Endothelial cell of umbilical vein (primary cell): ENCODE results near the gene HSPA12A. TPM values are rescaled to one million over a fixed set of nuclear protein-coding genes. Genes with fewer than 3 reads are reported as not detected.

Experiments used
- BruUV-seq: library from RNA; stranded (reverse); fragments of 400-500 nt; replicated peaks from 2 replicates; lab custom pipeline; 2021; lab: Mats Ljungman, UMichigan
- CTCF ChIA-PET: fragments of 300-600, 350-600 bp; sonication (Branson Sonifier 250); formaldehyde crosslinking; loops from one replicate; lab custom pipeline; 2021; ENCODE audit warnings: antibody characterized with exemption, inconsistent platforms; lab: Charles Lee
- POLR2A ChIA-PET: fragments of 300-600, 350-600 bp; sonication (Branson Sonifier 250); formaldehyde crosslinking; loops from one replicate; lab custom pipeline; 2021; ENCODE audit warnings: antibody characterized with exemption, inconsistent platforms; lab: Charles Lee
- DNase-seq: peaks from one replicate; pipeline ENCODE4 v3.0.0-alpha.2; 2011; ENCODE audit warnings: low read depth, low spot score
- FAIRE-seq: peaks from 2 replicates; lab custom pipeline; 2011; peaks lifted over from hg19 to GRCh38; lab: Jason Lieb, UNC
- H2AFZ ChIP-seq: 2 replicates; pipeline ENCODE4 v1.6.0; 2012; ENCODE audit warnings: low read depth, low read length, control low read depth, inconsistent platforms
- H3K27ac ChIP-seq: 2 replicates; pipeline ENCODE4 v1.5.1; 2011; ENCODE audit warnings: low read depth, mild to moderate bottlenecking, control low read depth, low read length, moderate library complexity; ENCODE audit not compliant: insufficient read depth
- H3K27me3 ChIP-seq, 2 experiments: 2 replicates each; pipeline versions ENCODE4 v1.6.0 to v1.6.1; 2011; ENCODE audit warnings: low read length in 2 of 2, mixed read lengths in 1 of 2; ENCODE audit not compliant: control insufficient read depth in 2 of 2, insufficient read depth in 2 of 2
- H3K36me3 ChIP-seq, 2 experiments: 2 replicates in 1 of 2; 3 replicates in 1 of 2; pipeline ENCODE4 v1.5.1; 2011; ENCODE audit warnings: low read length in 2 of 2, mild to moderate bottlenecking in 1 of 2, moderate library complexity in 1 of 2; ENCODE audit not compliant: control insufficient read depth in 2 of 2, insufficient read depth in 2 of 2; ENCODE audit errors: extremely low read depth in 1 of 2
- H3K4me1 ChIP-seq: 3 replicates; pipeline ENCODE4 v1.5.1; 2011; ENCODE audit warnings: mild to moderate bottlenecking, low read length; ENCODE audit not compliant: control insufficient read depth, insufficient read depth; ENCODE audit errors: extremely low read depth
- H3K4me2 ChIP-seq: 2 replicates; pipeline ENCODE4 v1.6.1; 2011; ENCODE audit warnings: low read length, control low read depth, mixed read lengths; ENCODE audit not compliant: insufficient read depth
- H3K4me3 ChIP-seq, 3 experiments: fragments of 200-600 bp in 1 of 3; sonication (generic), shearing (Covaris generic) in 1 of 3; replicated peaks in 1 of 3; 2 replicates each; pipeline ENCODE4 v1.5.1; 2011 to 2016; ENCODE audit warnings: control low read depth in 3 of 3, low read length in 3 of 3, mild to moderate bottlenecking in 2 of 3, inconsistent platforms in 1 of 3, low read depth in 1 of 3, moderate library complexity in 1 of 3; ENCODE audit not compliant: insufficient read depth in 1 of 3
- H3K79me2 ChIP-seq: 2 replicates; pipeline ENCODE4 v1.6.0; 2012; ENCODE audit warnings: low read length, inconsistent platforms; ENCODE audit not compliant: control insufficient read depth, insufficient read depth
- H3K9ac ChIP-seq: replicated peaks from 2 replicates; pipeline ENCODE3; 2011; ENCODE audit warnings: low read length, control low read depth; ENCODE audit not compliant: insufficient read depth; ENCODE audit errors: extremely low read depth
- H3K9me1 ChIP-seq: replicated peaks from 3 replicates; pipeline ENCODE4 v1.6.0; 2011; ENCODE audit warnings: mild to moderate bottlenecking, low read length; ENCODE audit not compliant: control insufficient read depth, insufficient read depth; ENCODE audit errors: extremely low read depth
- H3K9me3 ChIP-seq: replicated peaks from 2 replicates; pipeline ENCODE4 v1.5.1; 2012; ENCODE audit warnings: low read length, inconsistent platforms; ENCODE audit not compliant: control insufficient read depth, insufficient read depth
- H4K20me1 ChIP-seq: replicated peaks from 2 replicates; pipeline ENCODE3; 2011; ENCODE audit warnings: mild to moderate bottlenecking, low read length; ENCODE audit not compliant: control insufficient read depth, insufficient read depth; ENCODE audit errors: extremely low read depth
- CTCF ChIP-seq, 2 donors: IDR thresholded peaks; 1 replicate in 1 of 2; 2 replicates in 1 of 2; pipeline ENCODE4 v1.5.1; 2011; ENCODE audit warnings: low read length in 2 of 2, mild to moderate bottlenecking in 2 of 2, moderate library complexity in 2 of 2, control low read depth in 1 of 2, inconsistent platforms in 1 of 2, low read depth in 1 of 2; ENCODE audit not compliant: insufficient read depth in 1 of 2; ENCODE audit errors: extremely low read depth in 1 of 2
- EZH2 ChIP-seq: IDR thresholded peaks from 2 replicates; pipeline ENCODE4 v1.6.1; 2012; ENCODE audit warnings: borderline replicate concordance, low read depth, mild to moderate bottlenecking, moderate library complexity, low read length, inconsistent platforms; ENCODE audit not compliant: severe bottlenecking
- FOS ChIP-seq: IDR thresholded peaks from 2 replicates; pipeline ENCODE4 v1.6.1; 2011; ENCODE audit warnings: mild to moderate bottlenecking, low read length, moderate library complexity, borderline replicate concordance; ENCODE audit not compliant: insufficient read depth
- GATA2 ChIP-seq: IDR thresholded peaks from 2 replicates; pipeline ENCODE4 v1.7.0; 2011; ENCODE audit warnings: low read depth, mild to moderate bottlenecking, moderate library complexity, mixed read lengths, low read length; ENCODE audit not compliant: insufficient read length, insufficient read depth
- JUN ChIP-seq: IDR thresholded peaks from 2 replicates; pipeline ENCODE4 v1.6.1; 2011; ENCODE audit warnings: borderline replicate concordance, low read depth; ENCODE audit not compliant: insufficient read length, insufficient read depth
- MAX ChIP-seq: IDR thresholded peaks from 2 replicates; pipeline ENCODE4 v1.6.1; 2011; ENCODE audit not compliant: insufficient read depth, insufficient read length
- MYC ChIP-seq: IDR thresholded peaks from one replicate; pipeline ENCODE4 v1.6.1; 2011; ENCODE audit warnings: mild to moderate bottlenecking, low read depth, low read length
- POLR2A ChIP-seq: IDR thresholded peaks from 2 replicates; pipeline ENCODE4 v1.6.1; 2012; ENCODE audit warnings: low read depth, mild to moderate bottlenecking, control low read depth, low read length
- POLR2AphosphoS5 ChIP-seq: IDR thresholded peaks from 2 replicates; pipeline ENCODE4 v1.6.1; 2012; ENCODE audit warnings: low read depth, mild to moderate bottlenecking, control low read depth, low read length, moderate library complexity; ENCODE audit not compliant: insufficient read depth
- dilution Hi-C: fragments of 300-500 bp; cut with MboI; formaldehyde crosslinking; loops from one replicate; pipeline ENCODE4 v1.15.0; 2019; ENCODE audit warnings: low sequenced_read_pairs; ENCODE audit not compliant: extremely low pct_ligation_motif_present
- intact Hi-C: fragments of 100-400 bp; cut with micrococcal nuclease; formaldehyde crosslinking; loops from one replicate; pipeline ENCODE4 v1.10.0; 2022
- polyA plus RNA-seq, 4 experiments: library from polyadenylated mRNA; depleted of rRNA in 3 of 4; stranded (reverse) in 3 of 4; unstranded in 1 of 4; fragments of >200 nt; gene quantifications; 2 replicates each; pipeline versions ENCODE4 v1.2.1 to v1.2.3, GENCODE V29; 2011 to 2012; ENCODE audit warnings: missing spikeins in 1 of 4
- total RNA-seq: library from RNA; stranded (reverse); gene quantifications from 2 replicates; pipeline ENCODE4 v1.2.3, GENCODE V29; 2021

Gene HSPA12A
- total and polyA plus RNA-seq, 2 donors (not counting 3 experiments of a cell fraction or from before 2014, with no cell fraction given), result 0.22 to 0.29 TPM

- Histone ChIP-seq H3K4me1 (no peaks in the 10 kb centered on the region), H3K36me3 (no peaks in the 10 kb centered on the region), H3K27ac (no peak overlapping the region), H4K20me1 (no peaks in the 10 kb centered on the region), H3K9me3 (no peaks in the 10 kb centered on the region), H3K9me1 (no peaks in the 10 kb centered on the region), H2AFZ (no peak overlapping the region), H3K79me2 (no peaks in the 10 kb centered on the region), H3K9ac (no peak overlapping the region), H3K27me3 (no peaks in the 10 kb centered on the region), H3K4me2 (no peak overlapping the region), H3K4me3 (no peak overlapping the region)
- dilution Hi-C loops (no loop called here), intact Hi-C loops (no loop called here)
- no peak for FAIRE-seq
- no TSS peak for BruUV-seq
- ChIA-PET CTCF (interaction anchor here (4.5 to 7.9 kb wide), 2 partner anchors 102 to 388 kb away, joined by 98 to 120 read pairs; no protein-coding TSS in a partner anchor), POLR2A (no interaction called here)
- TF ChIP-seq CTCF (IDR thresholded peaks at IDR 0.05; ENCODE audit: extremely low read depth in 1 of 2, insufficient read depth in 1 of 2, low read depth in 1 of 2, low read length in 2 of 2), result no peak
- TF ChIP-seq GATA2, result no peak
- no peak for TF ChIP-seq FOS
- no peak for TF ChIP-seq POLR2A
- no peak for TF ChIP-seq MAX
- TF ChIP-seq JUN, result no peak
- no peak for TF ChIP-seq EZH2
- TF ChIP-seq MYC, result no peak
- TF ChIP-seq POLR2AphosphoS5, result no peak
- DNase-seq, result no peak
Measured at GRCh38 chr10:116785867-116786266, 43.5 kb upstream of the HSPA12A start.
